Measurements from ENCODE around the gene RBMY1J. TPM values are rescaled to one million over a fixed set of nuclear protein-coding genes. Genes with fewer than 3 reads are reported as not detected.
"Not testable (repeated sequence)": the region's sequence is repeated elsewhere in the genome, so short reads cannot be mapped to it uniquely, and the experiment has no call there.

Gene RBMY1J
- not detected in 2 replicates for total RNA-seq

DNA sequence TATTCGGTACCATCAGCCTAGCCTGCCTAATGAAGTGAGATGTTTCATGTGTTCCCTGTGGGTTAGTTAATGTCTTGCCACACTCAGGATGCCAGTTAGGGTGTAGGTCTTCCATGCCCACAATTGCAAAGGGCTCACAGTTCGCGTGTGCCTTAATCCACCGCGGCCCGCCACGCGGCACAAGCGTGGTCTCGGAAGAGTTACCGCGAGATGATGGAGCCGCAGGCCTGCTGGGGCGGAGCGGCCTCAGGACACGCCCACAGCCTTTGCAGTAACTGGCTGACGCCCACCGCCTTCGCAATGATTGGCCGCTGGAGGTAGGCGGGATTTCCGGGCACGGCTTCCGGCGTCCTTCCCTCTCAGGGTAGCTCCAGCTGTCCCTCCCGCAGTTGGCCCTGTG lies at the start of gene RBMY1J:
RBMY1J (plus strand) TSS at position 301 of the 400 bp plus-strand sequence. CDS start 2,038 bp downstream, outside the sequence.
- intact Hi-C loops (cut with micrococcal nuclease), result not testable (repeated sequence)

DNA sequence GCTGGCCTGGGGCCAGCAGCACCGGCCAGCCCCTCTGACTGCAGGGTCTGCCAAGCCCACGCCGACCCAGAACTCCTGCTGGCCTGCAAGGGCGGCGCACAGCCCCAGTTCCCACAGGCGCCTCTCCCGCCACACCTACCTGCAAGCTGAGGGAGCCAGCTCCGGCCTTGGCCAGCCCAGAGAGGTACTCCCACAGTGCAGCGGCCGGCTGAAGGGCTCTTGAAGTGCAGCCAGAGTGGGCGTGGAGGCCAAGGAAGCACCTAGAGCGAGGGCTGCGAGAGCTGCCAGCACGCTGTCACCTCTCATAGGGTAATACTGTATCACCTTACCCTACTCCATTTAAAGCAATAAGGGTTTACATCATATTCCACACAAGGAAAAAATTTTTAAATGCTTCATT lies 35.8 kb upstream of the RBMY1J start:
- intact Hi-C loops (cut with micrococcal nuclease), result no loop called here

DNA sequence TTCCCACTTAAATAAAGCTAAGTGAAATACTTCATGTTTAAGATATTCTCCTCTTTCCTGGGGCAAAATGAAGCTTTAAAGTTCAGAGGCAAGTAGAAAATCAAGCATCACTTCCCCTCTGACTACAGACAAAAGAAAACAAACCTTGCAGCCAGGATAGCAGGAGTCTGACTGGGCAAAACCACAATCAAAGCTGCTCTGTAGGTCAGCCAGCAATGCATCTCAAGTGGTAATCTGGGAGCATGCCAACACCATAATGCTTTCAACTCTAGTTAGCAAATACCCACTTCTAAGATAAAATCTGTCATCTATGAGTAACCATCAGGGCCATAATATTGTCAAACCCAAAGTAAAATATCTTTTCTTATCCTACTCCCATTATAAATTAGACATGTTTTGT lies 32.6 kb upstream of the RBMY1J start:
- intact Hi-C loops (cut with micrococcal nuclease), result no loop called here

DNA sequence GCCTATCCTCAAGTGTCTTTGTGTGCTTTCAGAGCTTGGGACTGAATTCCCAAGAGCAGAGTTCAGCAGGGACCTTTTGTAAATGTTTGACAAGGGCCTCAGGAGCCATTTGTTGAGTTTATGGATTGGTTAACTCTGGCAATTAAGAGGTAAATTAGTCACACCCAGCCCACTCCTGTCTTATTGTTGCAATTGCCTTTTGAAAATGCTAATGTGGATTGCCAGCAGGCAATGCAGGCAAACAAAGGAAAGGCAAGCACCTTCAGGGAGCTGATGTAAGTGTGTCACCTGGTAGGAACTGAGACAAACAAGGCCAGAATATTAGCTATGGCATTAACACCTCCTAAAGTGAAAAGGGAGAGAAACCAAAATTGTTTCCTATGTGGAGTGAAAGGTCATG lies 29.7 kb upstream of the RBMY1J start:
- intact Hi-C loops (cut with micrococcal nuclease), result no loop called here

DNA sequence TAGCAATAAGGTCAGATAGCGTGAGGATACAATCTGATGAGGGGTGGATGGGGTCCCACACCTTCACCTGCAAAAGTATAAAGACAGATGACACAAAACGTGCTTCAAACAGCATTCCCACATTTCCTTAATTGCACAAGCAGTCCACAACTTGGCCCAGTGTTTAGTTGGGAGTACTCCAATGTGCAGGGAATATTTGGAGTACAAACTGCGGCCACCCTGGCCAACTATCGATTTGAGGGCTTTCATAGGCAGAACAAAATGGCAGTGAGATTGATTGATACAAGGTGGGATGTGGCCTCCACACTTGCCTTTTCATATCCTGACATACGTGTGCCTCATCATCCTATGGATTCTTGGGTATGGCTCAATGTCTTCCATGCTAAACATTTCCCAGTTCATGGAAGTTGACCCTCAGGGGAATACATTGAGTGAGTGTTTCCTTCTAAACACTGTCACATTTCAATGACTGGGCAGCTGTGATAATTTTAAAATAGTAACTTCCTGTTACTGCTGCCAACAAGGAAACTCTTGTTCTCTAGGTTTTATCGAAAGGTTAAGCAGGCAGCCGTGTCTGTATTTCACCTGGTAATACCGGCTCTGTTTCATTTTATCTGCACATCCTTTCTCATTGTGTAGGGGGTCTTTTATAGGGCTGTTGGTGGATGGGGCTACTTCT lies 41.6 kb downstream of the RBMY1J start:
- intact Hi-C loops (cut with micrococcal nuclease), result not testable (repeated sequence)

DNA sequence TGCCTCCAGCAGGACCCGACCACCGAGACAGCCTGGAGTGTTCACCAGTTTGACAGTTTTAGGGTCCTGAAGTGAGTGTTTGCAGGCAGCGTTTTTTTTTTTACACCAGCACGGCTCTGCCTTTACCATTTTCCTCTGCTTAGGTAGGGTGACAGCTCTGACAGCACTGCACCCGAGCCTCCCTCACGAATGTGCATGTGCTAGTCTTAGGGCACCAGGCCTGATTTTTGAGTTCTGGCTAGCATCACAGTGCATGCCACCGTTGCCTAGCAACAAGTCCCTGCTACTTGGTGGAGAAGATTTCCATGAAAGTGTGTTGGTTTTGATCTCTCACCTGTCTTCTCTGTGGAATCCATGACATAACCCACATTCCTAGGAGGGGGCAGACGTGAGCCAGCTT lies 52.3 kb downstream of the RBMY1J start:
- intact Hi-C loops (cut with micrococcal nuclease), result not testable (repeated sequence)

DNA sequence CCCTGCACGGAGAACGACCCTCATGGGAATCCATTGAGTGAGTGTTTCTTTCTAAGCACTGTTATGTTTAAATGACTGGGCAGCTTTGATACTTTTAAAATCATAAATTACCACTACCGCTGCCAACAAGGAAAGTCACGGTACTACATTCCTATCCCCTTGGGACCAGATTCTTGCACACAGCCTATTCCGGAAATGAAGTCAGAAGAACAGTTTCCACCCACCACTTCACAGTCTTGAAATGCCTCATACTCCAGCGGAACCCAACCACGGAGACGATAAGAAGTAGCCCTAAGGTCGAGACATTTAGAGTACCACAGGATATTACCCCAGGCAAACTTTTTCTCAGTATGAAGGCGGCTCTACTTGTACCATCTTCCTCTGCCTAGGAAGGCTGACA lies 58.8 kb downstream of the RBMY1J start:
- intact Hi-C loops (cut with micrococcal nuclease), result not testable (repeated sequence)

Other genes with a start within 250 kb of the RBMY1J start
- not detected in 2 replicates for gene RBMY1F, start 220.5 kb upstream of the RBMY1J start, total RNA-seq